Testis (tissue), 3 donors: ENCODE results near the gene HEXIM1. TPM values are rescaled to one million over a fixed set of nuclear protein-coding genes. Genes with fewer than 3 reads are reported as not detected.

Source experiments
- DNase-seq: peaks from one replicate; pipeline ENCODE4 v3.0.0-alpha.2; 2019
- H3K27ac ChIP-seq, 2 donors: fragments of 200-600 bp; sonication (generic); one replicate each; pipeline ENCODE4 v1.5.1; 2019
- H3K27me3 ChIP-seq: fragments of 200-600 bp; sonication (generic); one replicate; pipeline ENCODE4 v1.5.1; 2019
- H3K36me3 ChIP-seq: fragments of 200-600 bp; sonication (generic); one replicate; pipeline ENCODE4 v1.5.1; 2017; ENCODE audit warnings: low read depth; ENCODE audit errors: missing control alignments
- H3K4me1 ChIP-seq: fragments of 200-600 bp; sonication (generic); one replicate; pipeline ENCODE4 v1.5.1; 2019
- H3K4me3 ChIP-seq, 2 donors: fragments of 200-600 bp; sonication (generic); one replicate each; pipeline ENCODE4 v1.5.1; 2017 to 2019
- H3K9me3 ChIP-seq: fragments of 200-600 bp; sonication (generic); one replicate; pipeline ENCODE4 v1.5.1; 2017
- CTCF ChIP-seq, 3 experiments: fragments of 450-650 bp in 2 of 3; fragments of 200-600 bp in 1 of 3; sonication (generic) in 1 of 3; IDR thresholded peaks; one replicate each; pipeline ENCODE4 v1.5.1; 2016 to 2019; ENCODE audit warnings: antibody characterized with exemption in 3 of 3, mild to moderate bottlenecking in 2 of 3, moderate library complexity in 1 of 3
- POLR2A ChIP-seq: fragments of 450-650 bp; IDR thresholded peaks from one replicate; pipeline ENCODE4 v1.6.1; 2017; ENCODE audit warnings: antibody characterized with exemption, mild to moderate bottlenecking, moderate library complexity
- WGBS, 2 donors: methylation state at CpG; one replicate each; pipeline ENCODE4 v1.1.5; 2018; 5-methylcytosine and 5-hydroxymethylcytosine counted together
- intact Hi-C: fragments of 100-400 bp; cut with DNase I; formaldehyde crosslinking; loops from one replicate; pipeline ENCODE4 v1.15.1; 2023; ENCODE audit warnings: low total_unique reads
- polyA plus RNA-seq: library from polyadenylated mRNA; stranded (reverse); fragments of 350-450 nt; fragmentation: Illumina TruSeq; extraction: RNeasy Lipid Tissue Mini Kit (QIAGEN cat#74804); gene quantifications from one replicate; pipeline ENCODE4 v1.2.3, GENCODE V29; 2014; ENCODE audit warnings: low read depth, low replicate concordance; ENCODE audit not compliant: insufficient read depth
- total RNA-seq, 2 donors: library from RNA; depleted of rRNA; stranded (reverse); fragments of >200 nt; gene quantifications; one replicate each; pipeline ENCODE4 v1.2.3, GENCODE V29; 2016

Gene HEXIM1
- total and polyA plus RNA-seq, 3 donors from 2014 or later, result 38.8 to 68.8 (median 51.8) TPM

GRCh38 chr17:45170931-45171337 lies 22.7 kb downstream of the HEXIM1 start:
- TF ChIP-seq CTCF (IDR thresholded peaks at IDR 0.05), result no peak
- no peak for TF ChIP-seq POLR2A
- 44 to 60% methylated on average over 4 to 5 of the region's 5 CpGs for WGBS, 2 donors
- peaks cover 27% of the 10 kb centered on the region for H3K4me1 ChIP-seq
- no peaks in the 10 kb centered on the region for H3K27me3 ChIP-seq
- intact Hi-C loops, result no loop called here
- no peaks in the 10 kb centered on the region for H3K36me3 ChIP-seq
- H3K9me3 ChIP-seq, result no peaks in the 10 kb centered on the region
- no peak for DNase-seq
- H3K27ac ChIP-seq, result peak overlapping the region; percentile 61 to 74
- no peak overlapping the region for H3K4me3 ChIP-seq

DNA sequence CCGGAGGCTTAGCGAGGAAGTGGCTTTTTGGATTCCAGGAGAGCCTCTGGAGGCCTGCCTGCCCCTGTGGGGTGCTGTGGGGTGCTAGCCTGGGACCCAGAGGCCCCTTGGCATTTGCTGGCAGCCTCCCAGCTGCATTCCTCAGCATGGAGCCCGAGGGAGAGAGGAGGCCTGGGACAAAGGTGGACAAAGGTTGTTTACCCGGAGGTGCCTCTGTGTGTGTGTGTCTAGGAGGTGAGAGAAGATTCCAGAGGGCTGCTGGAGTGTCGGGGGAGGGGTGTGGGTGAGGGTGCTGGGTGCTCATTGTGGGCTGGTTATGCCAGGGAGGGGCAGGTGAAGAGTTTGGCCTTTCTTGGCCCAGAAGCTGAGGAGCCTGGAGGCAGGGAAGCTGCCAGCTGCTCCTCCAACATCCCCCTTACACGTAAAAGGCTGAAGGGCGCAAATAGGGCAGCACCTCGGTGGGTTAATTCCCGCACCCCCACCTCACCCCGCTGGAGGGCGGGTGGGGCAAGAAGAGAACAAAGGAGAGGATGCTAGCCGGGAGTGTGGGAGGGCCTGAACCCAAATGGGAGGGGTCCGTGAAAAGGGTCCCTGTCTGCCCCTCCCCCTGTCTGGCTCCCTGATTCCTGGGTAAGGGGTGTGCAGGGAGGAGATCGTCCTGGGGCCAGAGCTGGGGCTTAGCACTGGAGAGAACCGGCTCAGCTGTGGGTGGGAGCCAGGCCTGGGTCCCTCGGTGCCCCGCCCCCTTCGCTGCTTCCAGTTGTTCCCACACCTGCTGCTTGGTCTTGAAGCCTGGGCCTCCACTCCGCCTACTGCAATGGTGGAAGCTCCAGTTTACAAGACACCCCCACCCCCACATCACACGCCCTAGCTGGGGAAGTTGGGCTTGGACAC lies 23.3 kb downstream of the HEXIM1 start:
- Histone ChIP-seq H3K27me3 (no peaks in the 10 kb centered on the region), H3K36me3 (no peaks in the 10 kb centered on the region), H3K4me3 (no peak overlapping the region), H3K4me1 (peaks cover 33% of the 10 kb centered on the region), H3K27ac (peak overlapping the region; percentile 61 to 74), H3K9me3 (no peaks in the 10 kb centered on the region)
- TF ChIP-seq CTCF (IDR thresholded peaks at IDR 0.05) (no peak), POLR2A (no peak)
- 58 to 59% methylated on average over 17 to 20 of the region's 20 CpGs for whole genome bisulfite sequencing, 2 donors
- DNase-seq, result no peak
- intact Hi-C loops, result no loop called here

DNA sequence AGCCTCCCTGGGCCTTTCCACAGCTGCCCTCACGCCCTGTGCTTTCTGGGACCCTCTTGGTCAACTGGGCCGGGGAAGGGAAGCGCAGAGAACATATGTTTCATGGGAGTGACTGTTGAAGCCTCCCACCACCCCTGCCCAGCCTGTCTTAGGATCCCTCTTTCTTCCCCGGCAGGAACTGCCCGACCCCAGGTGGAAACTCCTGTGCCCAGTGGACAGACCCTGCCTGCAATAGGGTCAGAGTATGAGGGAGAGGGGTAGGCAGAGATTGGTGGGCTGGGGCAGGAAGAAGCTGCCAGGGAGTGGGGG lies 23.9 kb downstream of the HEXIM1 start:
- Histone ChIP-seq H3K9me3 (no peaks in the 10 kb centered on the region), H3K4me3 (no peak overlapping the region), H3K36me3 (no peaks in the 10 kb centered on the region), H3K4me1 (peaks cover 33% of the 10 kb centered on the region), H3K27ac (peak overlapping the region; percentile 61 to 74), H3K27me3 (no peaks in the 10 kb centered on the region)
- intact Hi-C loops, result no loop called here
- no peak for TF ChIP-seq CTCF (IDR thresholded peaks at IDR 0.05)
- no peak for TF ChIP-seq POLR2A
- no peak for DNase-seq
- WGBS, 2 donors, result 73 to 87% methylated on average over 5 of the region's 5 CpGs

DNA sequence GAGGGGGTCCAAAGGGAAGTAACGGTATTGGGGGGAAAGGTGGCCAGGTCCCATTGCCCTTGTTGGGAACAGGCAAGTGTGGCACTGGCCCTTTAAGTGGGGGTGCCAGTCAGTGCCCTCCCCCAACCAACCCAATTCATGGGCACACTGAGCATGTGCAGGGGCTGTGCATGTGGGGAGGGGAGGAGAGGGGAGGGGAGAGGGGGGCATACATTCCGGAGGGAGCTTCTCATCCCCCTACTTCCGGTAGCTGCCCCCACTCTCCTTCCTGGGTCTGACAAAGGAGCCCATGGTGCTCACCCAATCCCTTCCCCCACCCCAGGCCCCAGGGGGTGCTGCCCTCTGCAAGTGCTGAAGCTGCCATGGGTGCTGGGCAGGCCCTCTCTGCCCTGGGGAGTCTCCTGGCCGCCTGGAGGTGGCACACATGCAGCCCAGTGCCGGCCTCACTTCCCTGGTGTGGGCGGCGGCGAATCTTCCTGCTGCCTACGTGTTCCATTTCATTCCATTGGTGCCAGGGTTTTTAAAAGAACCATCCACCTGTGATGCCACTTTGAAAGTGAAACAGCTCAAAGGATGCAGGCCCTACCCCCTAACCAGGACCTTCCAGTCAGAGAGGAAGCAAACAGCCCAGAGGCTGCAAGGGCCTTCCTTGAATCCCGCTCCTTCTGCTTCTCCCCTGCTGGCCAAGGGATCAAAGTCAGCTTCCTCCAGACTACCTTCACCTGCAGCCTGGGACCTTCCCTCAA lies 24.4 kb downstream of the HEXIM1 start:
- Histone ChIP-seq H3K36me3 (no peaks in the 10 kb centered on the region), H3K4me3 (no peak overlapping the region), H3K27ac (peak overlapping the region; percentile 61 to 74), H3K27me3 (no peaks in the 10 kb centered on the region), H3K4me1 (peaks cover 33% of the 10 kb centered on the region), H3K9me3 (no peaks in the 10 kb centered on the region)
- DNase-seq, result peak; percentile 70
- intact Hi-C loops, result no loop called here
- TF ChIP-seq POLR2A, result no peak
- peak in 1 of 3 experiments; percentile 5 for TF ChIP-seq CTCF (IDR thresholded peaks at IDR 0.05)
- 55 to 56% methylated on average over 7 to 10 of the region's 10 CpGs for WGBS, 2 donors
